A673 (cell line): Measurements from ENCODE around the gene IFITM5.

Source experiments
- EZH2 ChIP-seq: fragments of 200-600 bp; sonication (generic); IDR thresholded peaks from 2 replicates; pipeline ENCODE4 v1.6.1; 2017; ENCODE audit warnings: borderline replicate concordance, low read depth, mild to moderate bottlenecking, mixed read lengths, antibody characterized with exemption, low read length; ENCODE audit not compliant: poor library complexity, severe bottlenecking
- TF ChIP-seq, protein P1 (sequence below): fragments of 300-800, 200-600 bp; sonication (generic); conservative IDR thresholded peaks from 2 replicates; pipeline ENCODE4 v1.5.1; 2017; ENCODE audit warnings: low read depth, mild to moderate bottlenecking, antibody characterized with exemption, low read length, moderate library complexity, mixed read lengths

DNA sequence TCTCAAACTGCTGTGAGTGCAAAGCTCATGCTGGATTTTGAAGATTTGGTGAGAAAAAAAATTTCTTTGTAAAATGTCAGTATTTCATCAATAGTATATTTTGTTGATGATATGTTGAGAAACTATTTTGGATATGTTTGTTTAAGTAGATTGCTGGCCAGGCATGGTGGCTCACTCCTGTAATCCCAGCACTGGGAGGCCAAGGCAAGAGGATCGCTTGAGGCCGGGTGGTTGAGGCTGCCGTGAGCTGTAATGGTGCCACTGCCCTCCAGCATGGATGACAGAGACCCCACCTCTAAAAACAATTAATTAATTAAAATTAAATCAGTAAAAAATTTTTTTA, 28.2 kb upstream of the IFITM5 start:
- TF ChIP-seq EZH2, result no peak
- TF ChIP-seq, protein P1, sequence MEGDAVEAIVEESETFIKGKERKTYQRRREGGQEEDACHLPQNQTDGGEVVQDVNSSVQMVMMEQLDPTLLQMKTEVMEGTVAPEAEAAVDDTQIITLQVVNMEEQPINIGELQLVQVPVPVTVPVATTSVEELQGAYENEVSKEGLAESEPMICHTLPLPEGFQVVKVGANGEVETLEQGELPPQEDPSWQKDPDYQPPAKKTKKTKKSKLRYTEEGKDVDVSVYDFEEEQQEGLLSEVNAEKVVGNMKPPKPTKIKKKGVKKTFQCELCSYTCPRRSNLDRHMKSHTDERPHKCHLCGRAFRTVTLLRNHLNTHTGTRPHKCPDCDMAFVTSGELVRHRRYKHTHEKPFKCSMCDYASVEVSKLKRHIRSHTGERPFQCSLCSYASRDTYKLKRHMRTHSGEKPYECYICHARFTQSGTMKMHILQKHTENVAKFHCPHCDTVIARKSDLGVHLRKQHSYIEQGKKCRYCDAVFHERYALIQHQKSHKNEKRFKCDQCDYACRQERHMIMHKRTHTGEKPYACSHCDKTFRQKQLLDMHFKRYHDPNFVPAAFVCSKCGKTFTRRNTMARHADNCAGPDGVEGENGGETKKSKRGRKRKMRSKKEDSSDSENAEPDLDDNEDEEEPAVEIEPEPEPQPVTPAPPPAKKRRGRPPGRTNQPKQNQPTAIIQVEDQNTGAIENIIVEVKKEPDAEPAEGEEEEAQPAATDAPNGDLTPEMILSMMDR, result no peak
